HG03280 (cell line): Measurements from ENCODE around the gene PTPRG.

Experiments used
- ATAC-seq: cut with Tn5 transposase; IDR thresholded peaks from one replicate; pipeline ENCODE4 v1.9.1; 2021; ENCODE audit warnings: mild to moderate bottlenecking, moderate library complexity; ENCODE audit not compliant: unreplicated experiment

Gene PTPRG

DNA sequence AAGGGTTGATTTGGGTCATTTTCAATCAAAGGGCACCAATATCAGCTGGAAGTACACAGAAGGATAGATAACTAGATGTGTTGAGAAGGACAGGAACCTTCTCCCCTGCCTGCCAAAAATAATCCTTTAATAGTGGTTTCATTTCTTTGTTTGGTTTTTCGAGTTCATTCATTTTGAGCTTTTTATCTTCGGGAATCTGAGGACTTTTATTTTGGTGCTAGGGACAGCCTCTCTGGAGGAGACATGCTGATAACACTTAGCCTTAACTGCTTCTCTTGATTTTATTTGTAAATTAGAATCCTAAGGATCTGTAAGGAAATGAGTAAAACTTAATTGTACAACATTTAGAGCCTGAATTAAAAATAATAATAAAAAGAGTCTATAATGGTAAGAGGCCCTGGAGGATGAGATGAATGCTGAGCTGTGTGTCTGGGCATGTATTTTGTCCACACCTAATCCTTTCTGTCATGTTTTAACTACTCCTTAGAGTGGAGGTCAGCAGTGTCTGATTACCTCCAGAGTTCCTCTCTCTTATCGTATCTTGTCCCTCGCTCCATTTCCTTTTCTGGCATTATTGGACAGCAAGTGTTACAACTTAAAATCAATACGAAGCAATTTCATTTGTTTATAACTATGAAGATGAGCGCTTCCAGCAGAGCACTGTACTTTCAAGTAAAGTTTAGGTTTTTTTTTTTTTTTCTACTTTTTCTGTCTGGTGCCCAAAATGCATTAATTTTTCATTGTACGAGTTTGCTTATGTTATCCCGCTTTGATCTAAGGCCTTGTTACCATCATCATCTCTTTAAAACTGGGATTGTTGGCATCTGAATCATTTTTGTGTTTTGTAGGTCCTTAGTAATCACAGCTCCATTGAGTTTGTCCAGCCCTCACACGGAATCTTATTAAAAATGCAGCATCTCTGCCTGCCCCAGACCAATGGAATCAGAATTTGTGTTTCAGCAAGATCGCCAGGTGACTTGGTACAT lies 22.8 kb downstream of the PTPRG start:
- no peak for ATAC-seq

DNA sequence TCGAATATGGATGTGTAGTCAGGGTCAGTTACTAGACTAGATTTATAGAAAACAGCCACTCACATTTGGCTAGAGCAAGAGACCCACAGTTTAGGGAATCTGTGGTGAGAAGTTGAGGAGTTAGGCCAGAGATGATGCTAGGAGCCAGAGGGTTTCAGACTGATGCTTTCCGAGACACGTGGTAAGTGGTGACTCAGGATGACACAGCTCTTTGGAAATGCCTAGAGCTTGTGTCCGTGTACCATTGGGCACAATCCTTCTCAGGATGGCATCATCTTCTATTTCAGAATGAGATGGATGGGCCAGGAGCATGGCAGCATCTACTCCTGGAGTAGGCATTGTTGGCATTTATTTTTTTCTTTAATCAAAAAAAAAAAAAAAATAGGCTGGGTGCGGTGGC lies 28.5 kb downstream of the PTPRG start:
- ATAC-seq: no peak

DNA sequence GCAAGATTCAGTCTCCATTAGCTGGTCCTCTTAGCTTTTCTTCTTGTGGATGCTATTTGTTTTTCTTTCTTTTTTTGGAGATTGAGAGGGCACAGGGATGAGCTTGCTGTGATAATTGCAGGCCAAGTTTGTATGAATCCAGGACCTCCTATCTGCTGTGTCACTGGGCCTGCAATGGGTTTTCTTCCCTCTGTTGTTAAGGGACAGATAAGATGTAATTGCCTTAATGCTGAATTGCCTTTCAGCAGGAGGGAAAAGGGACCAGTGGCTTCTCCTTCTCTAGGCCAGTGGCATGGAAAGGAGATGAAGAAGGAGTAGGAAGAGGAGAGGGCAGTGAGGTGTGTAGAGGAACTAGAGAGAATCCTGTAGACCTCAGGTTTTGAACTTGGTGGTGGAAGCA lies 29.9 kb downstream of the PTPRG start:
- no peak for ATAC-seq

DNA sequence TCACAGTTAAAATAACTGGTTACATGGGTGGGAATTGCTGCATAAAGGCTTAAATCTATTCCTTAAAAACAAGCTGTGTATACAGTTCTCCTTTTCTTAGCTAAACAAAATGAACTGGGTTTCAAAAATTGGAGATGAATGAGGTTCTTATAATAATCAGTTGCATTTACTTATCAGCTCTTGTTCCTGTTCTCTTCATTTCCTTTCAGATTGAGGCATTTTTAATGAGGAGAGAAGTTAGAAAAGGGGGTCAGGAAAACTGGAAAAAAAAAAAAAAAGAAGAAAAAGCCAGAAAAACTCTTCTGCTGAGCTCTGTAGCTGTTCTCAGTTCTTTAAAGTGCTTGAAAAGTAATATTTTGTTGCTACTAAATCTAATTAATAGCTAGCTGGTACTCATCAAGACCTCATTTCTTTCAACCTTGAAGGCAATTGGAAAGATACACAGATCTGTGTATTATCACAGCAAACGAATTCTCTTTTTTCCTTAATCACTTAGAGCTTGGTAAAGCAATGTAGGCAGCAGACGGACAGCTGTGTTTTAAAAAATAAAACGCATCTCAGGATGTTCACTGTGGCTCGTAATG lies 32.2 kb downstream of the PTPRG start:
- no peak for ATAC-seq

DNA sequence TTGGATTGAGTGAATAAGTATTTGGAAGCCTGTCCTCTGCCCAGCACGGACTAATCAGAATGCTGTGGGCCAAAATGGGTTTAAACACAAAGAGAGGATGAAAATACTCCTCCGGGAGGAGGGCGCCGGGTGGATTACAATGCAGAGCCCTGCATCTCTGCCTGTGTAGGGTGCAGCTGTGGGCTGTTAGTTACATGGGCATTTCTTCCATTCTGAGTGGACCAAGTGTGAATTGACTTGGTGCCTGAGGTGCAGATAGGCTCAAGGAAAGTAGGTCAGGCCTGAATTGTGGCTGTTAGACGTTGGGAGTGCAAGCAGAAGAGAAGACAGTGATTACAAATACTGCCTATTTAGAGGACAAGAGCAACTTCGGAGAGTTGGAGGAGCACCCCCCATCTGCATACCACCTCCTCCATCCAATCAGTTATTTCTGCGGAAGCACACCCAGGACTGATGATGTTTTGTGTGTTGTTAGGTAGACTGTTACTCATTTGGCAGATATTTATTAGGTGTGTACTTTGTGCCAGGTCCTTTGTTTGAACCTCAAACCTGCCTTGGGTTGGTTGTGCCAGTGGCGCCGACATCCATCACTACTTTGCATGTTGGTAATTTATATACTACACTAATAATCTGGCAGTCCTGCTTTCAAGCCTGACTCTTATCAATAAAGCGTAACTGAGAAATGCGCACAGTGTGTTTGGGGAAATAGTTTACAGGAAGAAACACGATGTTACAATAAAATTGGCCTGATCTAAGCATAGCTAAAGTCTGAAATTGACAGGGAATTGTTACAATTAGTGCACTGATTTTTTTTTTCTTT lies 33.0 kb downstream of the PTPRG start:
- ATAC-seq: no peak

DNA sequence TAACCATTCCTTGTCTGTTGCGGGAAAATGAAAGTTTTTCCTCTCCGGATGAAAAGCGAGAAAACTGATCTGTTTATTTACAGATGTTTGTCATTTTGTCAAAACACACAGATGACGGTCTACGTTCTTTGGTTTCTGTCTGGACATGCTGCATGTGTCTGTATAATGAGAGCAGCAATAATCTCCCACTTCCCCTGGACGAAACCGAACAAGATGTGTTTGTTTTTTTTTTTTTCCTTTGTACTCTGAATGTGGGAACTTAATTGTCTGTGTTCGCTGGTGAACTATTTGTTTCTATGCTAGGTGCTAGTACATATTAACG lies 33.6 kb downstream of the PTPRG start:
- ATAC-seq: no peak

DNA sequence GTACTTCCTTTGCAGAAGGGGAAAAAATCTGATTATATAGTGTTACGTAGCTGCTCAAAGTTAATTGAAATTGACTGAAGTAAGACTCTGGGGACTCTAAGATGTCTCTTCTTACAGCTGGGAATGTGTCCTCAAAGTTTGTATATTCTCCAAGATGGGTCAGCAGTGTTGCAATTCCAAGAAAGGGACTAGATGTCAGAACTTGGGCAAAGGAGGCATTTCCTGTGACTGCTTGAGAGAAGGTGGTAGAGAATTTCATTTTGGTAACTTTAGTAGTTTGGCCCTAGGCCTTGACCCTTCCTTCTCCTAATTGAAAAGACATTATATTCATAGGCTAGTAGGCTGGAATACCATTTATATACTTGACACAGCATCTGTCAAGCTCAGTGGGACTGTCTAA lies 33.9 kb downstream of the PTPRG start:
- no peak for ATAC-seq

DNA sequence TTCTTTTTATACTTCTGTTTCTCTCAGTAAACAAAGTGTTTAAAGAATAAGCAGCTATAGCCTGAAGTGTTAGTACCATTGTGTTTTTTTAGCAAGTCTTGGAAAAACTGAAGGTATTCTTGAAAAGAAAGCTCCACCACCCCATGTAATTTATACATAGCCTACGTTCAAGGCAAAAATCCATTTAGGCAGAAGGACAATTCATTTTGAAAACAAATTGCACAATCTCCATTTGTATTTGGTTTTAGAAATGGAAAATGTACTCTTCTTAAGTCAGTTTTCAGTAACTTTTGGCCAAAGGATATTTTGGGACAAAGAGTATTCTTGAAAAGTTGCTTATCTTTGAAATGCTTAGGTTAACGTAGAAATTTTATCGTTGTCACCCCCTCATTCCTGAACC lies 34.5 kb downstream of the PTPRG start:
- no peak for ATAC-seq

DNA sequence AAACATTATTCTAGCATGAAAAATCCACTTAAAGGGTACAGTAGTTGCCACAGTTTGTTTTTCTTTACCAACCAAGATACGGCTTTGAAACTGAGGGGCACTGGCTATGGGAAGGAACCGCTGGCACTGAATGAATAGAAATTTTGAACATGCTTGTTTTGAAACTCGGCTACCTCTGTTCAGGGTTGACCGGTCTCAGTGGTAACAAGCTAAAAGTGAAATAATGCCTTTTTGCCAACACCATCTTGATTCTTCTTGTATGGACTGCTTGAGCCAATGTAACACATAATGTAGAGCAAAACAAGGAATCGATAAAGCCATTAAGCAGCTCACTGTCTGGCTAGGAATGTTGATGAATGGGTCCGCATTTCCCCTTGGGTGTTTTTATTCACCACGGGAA lies 36.5 kb downstream of the PTPRG start:
- ATAC-seq: no peak

DNA sequence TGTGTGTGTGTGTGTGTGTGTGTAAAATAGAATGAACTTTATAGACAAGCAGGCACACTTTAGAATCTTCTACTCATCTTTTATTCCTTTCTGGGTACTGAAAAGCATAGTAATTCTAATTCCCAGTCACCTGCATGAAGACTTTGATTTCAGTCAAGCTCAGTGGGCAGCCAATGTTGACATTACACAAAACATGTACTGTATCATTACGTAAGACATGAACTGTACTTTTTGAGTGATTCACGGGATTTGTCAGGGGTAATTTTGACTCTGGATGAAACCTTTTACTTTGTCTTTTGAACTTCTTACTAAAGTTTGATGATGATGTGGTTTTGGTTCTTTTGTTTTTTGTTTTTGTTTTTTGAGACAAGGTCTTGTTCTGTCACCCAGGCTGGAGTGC lies 38.8 kb downstream of the PTPRG start:
- no peak for ATAC-seq

DNA sequence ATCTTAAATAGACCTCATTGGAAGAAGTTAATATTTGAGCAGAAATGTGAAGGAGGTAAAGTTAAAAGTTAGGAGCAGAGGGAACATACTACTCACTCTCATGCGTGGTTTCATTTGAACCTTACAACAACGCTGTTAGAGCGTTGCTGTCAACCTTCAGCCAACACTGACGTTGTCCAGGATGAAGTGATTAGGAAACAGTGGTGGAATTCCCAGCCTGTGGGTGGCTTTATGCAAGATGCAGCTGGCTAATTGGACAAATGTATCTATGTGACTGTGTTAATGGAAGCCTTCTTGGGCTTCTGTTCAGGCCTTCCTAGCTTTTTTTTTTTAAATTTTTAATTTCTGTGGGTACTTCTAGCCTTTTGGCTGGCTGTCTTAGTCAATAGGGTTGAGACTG lies 40.5 kb downstream of the PTPRG start:
- no peak for ATAC-seq

DNA sequence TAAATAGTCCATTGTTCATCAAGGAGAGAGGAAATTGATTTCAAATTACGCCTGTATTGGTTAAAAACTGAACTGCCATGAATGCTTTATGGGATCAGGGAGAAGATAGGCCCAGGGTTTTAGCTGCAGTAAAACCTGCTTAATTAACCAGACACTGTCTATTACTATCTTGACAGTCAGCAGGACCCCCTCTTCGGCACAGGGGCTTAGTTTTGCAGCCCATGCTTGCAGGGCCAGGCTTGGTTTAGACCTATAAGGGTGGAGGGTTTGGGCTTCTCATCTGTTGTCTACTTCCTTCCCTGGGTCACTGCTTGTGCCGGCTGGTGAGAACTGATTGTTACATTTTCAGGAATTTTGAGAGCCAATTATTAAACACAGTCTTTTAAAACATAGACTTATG lies 41.1 kb downstream of the PTPRG start:
- no peak for ATAC-seq

DNA sequence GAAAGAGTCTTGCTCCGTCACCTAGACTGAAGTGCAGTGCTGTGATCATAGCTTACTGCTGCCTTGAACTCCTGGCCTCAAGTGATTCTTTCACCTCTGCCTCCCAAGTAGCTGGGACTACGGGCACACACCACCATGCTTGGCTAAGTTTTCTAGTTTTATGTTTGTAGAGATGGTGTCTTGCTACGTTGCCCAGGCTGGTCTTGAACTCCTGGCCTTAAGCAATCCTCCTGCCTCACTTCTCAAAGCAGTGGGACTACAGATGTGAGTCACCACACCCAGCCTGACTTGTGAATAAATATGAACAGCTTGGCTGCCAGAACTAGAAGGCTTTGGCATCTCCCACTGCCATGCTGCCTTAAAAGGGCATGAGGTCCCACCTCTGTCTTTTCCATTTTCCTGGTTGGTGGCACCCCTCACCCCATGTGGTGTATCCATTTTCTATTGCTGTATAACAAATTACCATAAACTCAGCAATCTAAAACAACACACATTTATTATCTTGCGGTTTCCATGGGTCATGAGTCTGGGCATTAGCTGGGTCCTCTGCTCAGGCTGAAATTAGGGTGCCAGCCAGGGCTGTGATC lies 44.3 kb downstream of the PTPRG start:
- ATAC-seq: no peak

DNA sequence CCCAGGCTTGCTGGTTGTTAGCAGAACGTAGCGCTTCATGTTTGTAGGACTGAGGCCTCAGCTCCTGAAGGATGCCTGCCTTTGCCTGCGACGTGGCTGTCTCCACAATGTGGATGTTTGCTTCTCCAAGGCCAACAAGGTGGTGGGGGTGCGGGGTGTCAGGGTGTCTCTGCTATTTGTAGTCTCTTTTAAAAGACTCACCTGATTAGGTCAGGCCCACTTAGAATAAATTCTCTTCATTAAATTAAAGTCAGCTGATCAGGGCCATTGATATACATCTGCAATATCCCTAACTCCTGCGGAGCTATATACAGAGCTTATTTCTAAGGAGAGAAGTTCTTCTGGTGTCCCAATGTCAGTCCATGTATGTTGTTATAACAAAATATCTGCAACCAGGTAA lies 44.8 kb downstream of the PTPRG start:
- ATAC-seq: no peak

DNA sequence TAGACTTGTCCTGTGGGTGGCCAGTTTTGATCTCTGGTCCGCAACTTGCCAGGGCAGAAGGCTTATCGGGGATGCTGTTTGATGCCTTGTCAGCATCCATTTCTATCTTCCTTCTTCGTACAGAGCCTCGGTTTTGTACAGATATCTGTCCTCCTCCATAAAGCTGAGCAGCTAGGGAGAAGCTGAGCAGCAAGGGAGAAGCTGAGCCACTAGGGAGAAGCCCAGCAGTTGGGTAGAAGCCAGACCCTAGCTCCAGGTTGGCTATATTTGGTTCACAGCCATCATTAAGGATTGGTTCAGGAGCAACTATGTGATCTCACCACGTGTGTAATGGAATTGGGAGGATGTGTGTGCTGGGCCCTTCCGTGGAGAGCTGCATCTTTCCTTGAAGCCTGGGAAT lies 46.7 kb downstream of the PTPRG start:
- no peak for ATAC-seq

DNA sequence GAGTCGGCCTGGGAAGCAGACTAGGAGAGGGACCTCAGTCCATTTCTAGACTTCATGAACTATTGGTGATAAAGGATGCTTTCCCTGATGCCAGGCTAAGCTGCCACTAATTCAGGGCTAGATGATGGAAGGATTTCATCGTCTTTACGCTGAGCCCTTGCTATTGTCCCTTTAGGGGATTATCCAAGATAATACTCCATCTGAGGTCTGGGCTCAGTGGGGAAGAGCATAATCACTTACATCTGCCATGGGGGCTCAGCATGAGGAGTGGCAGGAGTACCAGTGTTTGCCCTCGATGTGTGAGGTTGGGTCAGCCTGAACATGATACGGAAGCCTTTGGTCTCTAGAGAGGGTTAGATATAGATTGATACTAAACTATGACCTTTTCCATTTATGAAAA lies 47.3 kb downstream of the PTPRG start:
- ATAC-seq: no peak

DNA sequence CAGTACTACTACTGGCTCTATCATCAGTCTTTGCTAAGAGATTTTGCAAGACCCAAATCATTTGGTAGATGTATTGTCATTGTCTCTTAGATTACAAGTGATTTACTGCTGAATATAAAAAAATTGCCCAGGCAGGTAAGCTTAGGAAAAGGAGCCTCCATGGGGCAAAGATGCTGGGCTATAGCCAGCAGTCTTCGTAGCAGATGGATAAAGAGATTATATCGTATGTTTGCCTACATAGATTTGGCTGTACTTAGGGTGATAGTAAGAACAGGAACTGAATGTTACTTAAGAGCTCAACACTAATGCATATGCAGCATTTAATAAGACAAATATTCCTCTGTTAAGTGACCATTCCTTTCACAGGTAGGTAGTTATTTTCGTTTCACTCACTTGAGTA lies 48.9 kb downstream of the PTPRG start:
- ATAC-seq: no peak

DNA sequence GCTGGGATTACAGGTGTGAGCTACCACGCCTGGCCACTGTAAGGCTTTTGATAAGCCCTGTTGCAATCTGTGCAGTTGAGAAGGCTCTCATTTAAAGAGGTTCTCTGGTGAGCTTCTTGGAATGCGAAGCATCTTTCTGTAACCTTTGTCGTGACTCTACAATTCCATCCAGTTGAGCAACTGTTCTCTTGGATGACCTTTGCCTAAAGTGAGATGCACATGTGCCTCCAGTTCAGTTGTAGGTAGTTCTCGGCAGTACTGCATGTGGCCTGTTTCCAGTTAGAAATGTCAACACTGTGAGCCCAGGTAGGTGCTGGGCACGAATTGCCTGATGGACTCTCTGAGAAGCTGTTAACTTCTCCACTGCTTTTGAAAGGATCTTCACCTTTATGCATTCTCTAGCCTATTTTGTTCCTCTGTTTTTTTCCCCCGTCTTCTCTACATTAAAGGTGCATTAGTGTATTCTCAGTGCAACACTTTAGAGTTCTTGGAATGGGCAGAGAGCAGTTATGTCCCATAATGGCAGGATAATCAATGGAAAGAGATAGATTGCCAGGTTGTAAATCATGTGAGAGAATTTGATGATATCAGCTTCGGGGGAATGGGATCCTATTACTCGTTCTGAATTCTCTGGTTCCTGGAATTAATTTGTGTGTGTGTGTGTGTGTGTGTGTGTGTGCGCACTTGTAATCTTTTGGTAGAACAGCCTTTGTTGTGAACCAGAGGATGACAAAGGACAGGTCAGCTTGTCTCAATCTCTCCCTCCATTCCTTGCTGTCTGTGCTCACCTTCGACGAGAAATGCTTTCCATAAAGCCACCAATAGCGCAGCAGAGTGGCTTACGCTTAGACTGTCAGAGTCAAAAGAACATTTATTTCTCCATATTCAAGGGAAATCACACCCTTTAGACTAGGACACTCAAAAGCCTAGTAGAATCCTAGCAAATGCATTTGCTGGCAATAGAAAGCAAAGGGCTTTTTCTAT lies 51.1 kb downstream of the PTPRG start:
- no peak for ATAC-seq

DNA sequence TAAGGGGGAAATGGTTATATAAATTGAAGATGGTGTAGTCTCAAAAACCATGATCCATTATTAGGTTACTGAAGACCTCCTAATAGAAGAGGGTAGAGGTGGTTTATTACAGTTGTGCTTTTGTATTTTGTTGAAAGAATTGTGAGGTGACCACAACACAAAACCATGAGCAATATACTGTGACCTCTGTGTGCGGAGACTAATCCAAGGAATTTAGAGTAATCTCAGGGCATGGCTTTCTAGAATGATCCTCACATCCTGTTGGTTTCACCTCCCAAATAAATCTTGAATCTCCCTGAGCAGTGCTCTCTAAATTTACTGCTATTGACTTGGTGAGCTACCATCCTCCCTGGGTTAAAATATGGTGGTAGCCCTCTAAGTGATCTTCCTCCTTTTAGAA lies 52.3 kb downstream of the PTPRG start:
- no peak for ATAC-seq

DNA sequence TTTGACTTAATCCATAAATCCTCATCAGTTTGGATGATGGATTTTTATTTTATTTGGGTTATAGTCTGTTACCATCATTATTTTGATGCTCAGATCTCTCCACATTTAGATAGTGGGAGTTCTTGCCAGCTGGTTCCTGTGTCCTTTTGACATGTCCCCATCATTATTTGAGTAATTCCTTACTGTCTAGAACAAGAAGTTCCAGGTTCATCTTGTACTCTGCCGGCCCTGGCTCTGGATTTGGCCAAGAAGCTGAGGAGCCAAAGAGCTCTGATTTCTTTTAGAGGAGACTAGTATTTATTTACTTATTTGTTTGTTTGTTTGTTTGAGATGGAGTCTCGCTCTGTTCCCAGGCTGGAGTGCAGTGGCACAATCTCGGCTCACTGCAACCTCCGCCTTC lies 54.3 kb downstream of the PTPRG start:
- ATAC-seq: no peak
